Naive thymus-derived CD4-positive, alpha-beta T cell (primary cell): Measurements from ENCODE around the gene RUNX2. TPM values are rescaled to one million over a fixed set of nuclear protein-coding genes. Genes with fewer than 3 reads are reported as not detected.
A peak's percentile ranks its signal among the peaks of the same experiment; 100 is the strongest.

Experiments used
- ATAC-seq: fragments of 150-1000 bp; cut with Tn5 transposase; 2 replicates; pipeline ENCODE4 v1.10.0; 2021; ENCODE audit warnings: mild to moderate bottlenecking, moderate library complexity
- CTCF ChIA-PET: fragments of 350-600 bp; sonication (Branson Sonifier 250); formaldehyde crosslinking; loops from one replicate; lab custom pipeline; 2021; ENCODE audit warnings: antibody characterized with exemption; lab: Charles Lee
- POLR2A ChIA-PET: fragments of 350-600 bp; sonication (Branson Sonifier 250); formaldehyde crosslinking; loops from one replicate; lab custom pipeline; 2021; ENCODE audit warnings: antibody characterized with exemption, inconsistent platforms; lab: Charles Lee
- DNase-seq, 9 donors: peaks; one replicate each; pipeline versions ENCODE4 v3.0.0 to v3.0.0-alpha.2; 2020 to 2022; ENCODE audit warnings: mixed read lengths in 1 of 9
- H3K27ac ChIP-seq: one replicate; pipeline ENCODE4 v1.7.0; 2013; ENCODE audit warnings: mild to moderate bottlenecking, low read depth, low read length, moderate library complexity
- H3K27me3 ChIP-seq, 2 donors: one replicate each; pipeline ENCODE4 v1.7.0; 2013; ENCODE audit warnings: low read length in 2 of 2, mild to moderate bottlenecking in 2 of 2, moderate library complexity in 2 of 2; ENCODE audit not compliant: control insufficient read depth in 2 of 2, insufficient read depth in 2 of 2
- H3K36me3 ChIP-seq, 3 experiments: 1 replicate in 2 of 3; 2 replicates in 1 of 3; pipeline ENCODE4 v1.7.0; 2013; ENCODE audit warnings: low read length in 3 of 3, mild to moderate bottlenecking in 3 of 3, moderate library complexity in 1 of 3; ENCODE audit not compliant: insufficient read depth in 3 of 3, control insufficient read depth in 2 of 3
- H3K4me1 ChIP-seq, 2 donors: one replicate each; pipeline ENCODE4 v1.7.0; 2013; ENCODE audit warnings: low read length in 2 of 2, mild to moderate bottlenecking in 2 of 2, moderate library complexity in 1 of 2; ENCODE audit not compliant: control insufficient read depth in 2 of 2, insufficient read depth in 2 of 2
- H3K4me3 ChIP-seq: 2 replicates; pipeline ENCODE4 v1.7.0; 2013; ENCODE audit warnings: mild to moderate bottlenecking, low read length
- H3K9me3 ChIP-seq, 3 experiments: 1 replicate in 2 of 3; 2 replicates in 1 of 3; pipeline ENCODE4 v1.7.0; 2013; ENCODE audit warnings: low read length in 3 of 3; ENCODE audit not compliant: control insufficient read depth in 2 of 3
- H3K27ac Mint-ChIP-seq, 9 donors: one replicate each; pipeline ENCODE4 v1.8.0; 2020 to 2022; ENCODE audit warnings: mixed read lengths in 9 of 9, mild to moderate bottlenecking in 8 of 9, moderate library complexity in 5 of 9, inconsistent platforms in 2 of 9
- H3K27me3 Mint-ChIP-seq, 5 donors: one replicate each; pipeline ENCODE4 v1.8.0; 2021 to 2022; ENCODE audit warnings: mixed read lengths in 5 of 5, mild to moderate bottlenecking in 1 of 5
- H3K36me3 Mint-ChIP-seq, 5 donors: one replicate each; pipeline ENCODE4 v1.8.0; 2020 to 2022; ENCODE audit warnings: mixed read lengths in 5 of 5, mild to moderate bottlenecking in 3 of 5, inconsistent platforms in 1 of 5
- H3K4me1 Mint-ChIP-seq, 7 donors: one replicate each; pipeline ENCODE4 v1.8.0; 2020 to 2022; ENCODE audit warnings: mixed read lengths in 7 of 7, mild to moderate bottlenecking in 3 of 7, inconsistent platforms in 1 of 7
- H3K4me3 Mint-ChIP-seq, 10 donors: one replicate each; pipeline ENCODE4 v1.8.0; 2020 to 2022; ENCODE audit warnings: mild to moderate bottlenecking in 10 of 10, mixed read lengths in 10 of 10, moderate library complexity in 6 of 10, inconsistent platforms in 2 of 10
- H3K9me3 Mint-ChIP-seq, 11 donors: one replicate each; pipeline ENCODE4 v1.8.0; 2020 to 2022; ENCODE audit warnings: mixed read lengths in 11 of 11, mild to moderate bottlenecking in 4 of 11, inconsistent platforms in 1 of 11, moderate library complexity in 1 of 11
- intact Hi-C, 2 donors: fragments of 100-400 bp; cut with micrococcal nuclease; formaldehyde crosslinking; loops; one replicate each; pipeline ENCODE4 v1.15.1; 2023
- polyA plus RNA-seq, 2 donors: library from polyadenylated mRNA; unstranded; fragments of 300-500 nt; fragmentation: Illumina TruSeq; gene quantifications; one replicate each; pipeline ENCODE4 v1.2.3, GENCODE V29; 2021
- total RNA-seq, 6 experiments: library from RNA in 5 of 6; stranded (reverse) in 5 of 6; gene quantifications; 1 replicate in 5 of 6; 2 replicates in 1 of 6; pipeline ENCODE4 v1.2.3 and lab custom pipeline; 2021 to 2026

The RUNX2 gene
- total and polyA plus RNA-seq, 7 experiments from 2014 or later = 2.3 to 17.9 (median 13.9) TPM

GRCh38 chr6:45574885-45575284 is 246.8 kb downstream of the RUNX2 start:
- Mint-ChIP-seq H3K27ac (no peak overlapping the region), H3K4me3 (no peak overlapping the region), H3K27me3 (no peaks in the 10 kb centered on the region), H3K9me3 (peaks cover 0 to 7% (median 0%) of the 10 kb centered on the region in 11 donors), H3K4me1 (peaks cover 11 to 24% (median 18%) of the 10 kb centered on the region in 7 donors), H3K36me3 (peaks cover 0 to 11% (median 0%) of the 10 kb centered on the region in 5 donors)
- intact Hi-C loops = no loop called here
- H3K4me3 ChIP-seq = no peak overlapping the region
- ATAC-seq (no peak), DNase-seq (no peak)
- no peaks in the 10 kb centered on the region for H3K36me3 ChIP-seq
- no peaks in the 10 kb centered on the region for H3K9me3 ChIP-seq
- CTCF ChIA-PET = no interaction called here
- H3K4me1 ChIP-seq = peaks cover 9% of the 10 kb centered on the region in 2 donors
- no peaks in the 10 kb centered on the region for H3K27me3 ChIP-seq
- POLR2A ChIA-PET = interaction anchor here (0.6 to 1.1 kb wide), 4 partner anchors 11 to 53 kb away, joined by 3 read pairs; no protein-coding TSS in a partner anchor
- H3K27ac ChIP-seq = no peak overlapping the region

GRCh38 chr6:45576648-45577624 is 248.8 kb downstream of the RUNX2 start:
- H3K27me3 ChIP-seq = no peaks in the 10 kb centered on the region
- POLR2A ChIA-PET = no interaction called here

DNA sequence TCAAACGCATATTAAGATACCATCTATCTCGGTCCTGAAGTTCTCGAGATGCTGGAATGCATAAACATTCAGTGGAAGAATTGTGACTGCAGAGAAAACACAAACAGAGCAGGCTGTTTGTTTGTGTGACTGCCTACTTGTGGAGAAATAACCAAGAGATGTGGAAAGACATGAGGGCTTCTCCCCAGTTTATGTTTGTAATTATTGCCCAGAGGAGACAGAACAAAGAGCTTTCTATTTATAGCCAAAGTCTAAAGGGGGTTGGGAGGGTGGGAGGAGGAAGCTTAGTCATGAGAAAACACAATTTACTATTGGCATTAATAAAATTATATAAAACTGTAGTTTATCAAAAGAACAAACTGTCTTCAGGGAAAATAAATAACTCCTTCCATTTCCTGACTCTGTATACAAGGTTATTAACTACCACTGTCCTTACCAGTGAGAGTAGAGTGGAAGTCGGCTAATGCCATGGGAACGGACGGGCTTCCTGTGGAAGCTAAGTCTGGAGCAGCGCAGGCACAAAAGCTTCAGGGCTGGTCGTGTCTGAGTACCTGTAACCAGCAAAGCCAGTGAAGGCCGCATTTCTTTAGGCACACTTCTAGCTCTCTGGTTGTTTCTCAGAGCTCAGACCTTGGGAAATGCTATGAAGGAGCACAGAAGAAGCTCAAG is 249.8 kb downstream of the RUNX2 start:
- intact Hi-C loops = no loop called here

More at GRCh38 chr6:45576648-45577624, 248.8 kb downstream of the RUNX2 start:
- Histone ChIP-seq H3K27ac (no peak overlapping the region), H3K4me3 (no peak overlapping the region), H3K36me3 (no peaks in the 10 kb centered on the region), H3K9me3 (no peaks in the 10 kb centered on the region), H3K4me1 (peaks cover 9% of the 10 kb centered on the region in 2 donors)
- CTCF ChIA-PET = no interaction called here
- Mint-ChIP-seq H3K4me3 (no peak overlapping the region), H3K27ac (peak overlapping the region in 2 of 9 donors; percentile 25 to 37), H3K4me1 (peaks cover 11 to 24% (median 15%) of the 10 kb centered on the region in 7 donors), H3K36me3 (peaks cover 0 to 13% (median 3%) of the 10 kb centered on the region in 5 donors), H3K9me3 (peaks cover 0 to 9% (median under 1%) of the 10 kb centered on the region in 11 donors), H3K27me3 (no peaks in the 10 kb centered on the region)
- no peak for DNase-seq
- intact Hi-C loops = no loop called here
- no peak for ATAC-seq

GRCh38 chr6:45584127-45584526 is 256.0 kb downstream of the RUNX2 start:
- ChIA-PET CTCF (interaction anchor here (0.6 to 2.3 kb wide), 2 partner anchors 130 to 865 kb away, joined by 3 to 5 read pairs; no protein-coding TSS in a partner anchor), POLR2A (interaction anchor here (1.1 kb wide), 1 partner anchor 73 kb away, joined by 3 read pairs; no protein-coding TSS in a partner anchor)
- ATAC-seq (no peak), DNase-seq (peak in 1 of 9 donors; percentile 23)
- H3K4me1 Mint-ChIP-seq = peaks cover 36 to 54% (median 51%) of the 10 kb centered on the region in 7 donors
- Histone ChIP-seq H3K9me3 (no peaks in the 10 kb centered on the region), H3K27me3 (no peaks in the 10 kb centered on the region), H3K4me1 (peaks cover 41 to 50% of the 10 kb centered on the region in 2 donors), H3K27ac (no peak overlapping the region), H3K36me3 (no peaks in the 10 kb centered on the region), H3K4me3 (no peak overlapping the region)
- peaks cover 0 to 13% (median 5%) of the 10 kb centered on the region in 11 donors for H3K9me3 Mint-ChIP-seq
- peak overlapping the region in 4 of 9 donors; percentile 53 to 71 (median 60) for H3K27ac Mint-ChIP-seq
- H3K27me3 Mint-ChIP-seq = no peaks in the 10 kb centered on the region
- peaks cover 0 to 33% (median 0%) of the 10 kb centered on the region in 5 donors for H3K36me3 Mint-ChIP-seq
- H3K4me3 Mint-ChIP-seq = peak overlapping the region in 6 of 10 donors; percentile 4 to 54 (median 32)
- intact Hi-C loops = loop anchor here (10.0 kb wide), 2 partner anchors 429 to 649 kb away; no protein-coding TSS in a partner anchor

More for the DNA sequence above, 249.8 kb downstream of the RUNX2 start:
- no peak overlapping the region for H3K4me3 Mint-ChIP-seq
- ChIA-PET POLR2A (interaction anchor here (0.6 kb wide), 1 partner anchor 182 kb away, joined by 3 read pairs; no protein-coding TSS in a partner anchor), CTCF (interaction anchor here (1.0 kb wide), 1 partner anchor 61 kb away, joined by 4 read pairs; no protein-coding TSS in a partner anchor)
- no peaks in the 10 kb centered on the region for H3K27me3 Mint-ChIP-seq
- peaks cover 0 to 17% (median 4%) of the 10 kb centered on the region in 5 donors for H3K36me3 Mint-ChIP-seq
- no peak for DNase-seq
- Histone ChIP-seq H3K9me3 (no peaks in the 10 kb centered on the region), H3K27ac (no peak overlapping the region), H3K27me3 (no peaks in the 10 kb centered on the region), H3K4me3 (no peak overlapping the region), H3K4me1 (peaks cover 2 to 4% of the 10 kb centered on the region in 2 donors), H3K36me3 (no peaks in the 10 kb centered on the region)
- peak overlapping the region in 1 of 9 donors; percentile 52 for H3K27ac Mint-ChIP-seq
- ATAC-seq = no peak
- H3K4me1 Mint-ChIP-seq = peaks cover 5 to 18% (median 8%) of the 10 kb centered on the region in 7 donors
- peaks cover 0 to 11% (median 3%) of the 10 kb centered on the region in 11 donors for H3K9me3 Mint-ChIP-seq

GRCh38 chr6:45586216-45587171 is 258.4 kb downstream of the RUNX2 start:
- H3K27me3 ChIP-seq = no peaks in the 10 kb centered on the region
- H3K4me1 ChIP-seq = peaks cover 48 to 67% of the 10 kb centered on the region in 2 donors
- ATAC-seq (peak; percentile 93), DNase-seq (peak; percentile 11 to 93 (median 86))
- no peaks in the 10 kb centered on the region for H3K36me3 ChIP-seq
- peak overlapping the region; percentile 59 to 97 (median 89) for H3K27ac Mint-ChIP-seq
- H3K4me3 Mint-ChIP-seq = peak overlapping the region; percentile 76 to 89 (median 81)
- ChIA-PET POLR2A (interaction anchor here (0.6 to 3.1 kb wide), 13 partner anchors 9 to 209 kb away, joined by 3 to 21 read pairs (median 3); partner anchors contain the start of gene SUPT3H), CTCF (interaction anchor here (0.6 to 2.3 kb wide), 5 partner anchors 9 to 241 kb away, joined by 3 to 5 read pairs (median 3); no protein-coding TSS in a partner anchor)
- peaks cover 0 to 38% (median 0%) of the 10 kb centered on the region in 5 donors for H3K36me3 Mint-ChIP-seq
- H3K27ac ChIP-seq = peak overlapping the region; percentile 9
- H3K4me3 ChIP-seq = peak overlapping the region; percentile 4
- no peaks in the 10 kb centered on the region for H3K27me3 Mint-ChIP-seq
- no peaks in the 10 kb centered on the region for H3K9me3 ChIP-seq
- peaks cover 0 to 9% (median 5%) of the 10 kb centered on the region in 11 donors for H3K9me3 Mint-ChIP-seq
- H3K4me1 Mint-ChIP-seq = peaks cover 40 to 70% (median 69%) of the 10 kb centered on the region in 7 donors
- intact Hi-C loops = loop anchor here (1.0 to 10.0 kb wide), 17 partner anchors 11 to 652 kb away; partner anchors contain the start of gene SUPT3H (in 2 of the 2)
